WI38 (cell line): ENCODE results near the gene ZCCHC14.

Experiments
- H3K4me3 ChIP-seq: 2 replicates; pipeline ENCODE4 v1.5.1; 2011; ENCODE audit warnings: low read depth, mild to moderate bottlenecking, control low read depth, low read length
- CTCF ChIP-seq: IDR thresholded peaks from 2 replicates; pipeline ENCODE4 v1.5.1; 2012; ENCODE audit warnings: low read depth, mild to moderate bottlenecking, control low read depth, low read length

ZCCHC14 gene

GRCh38 chr16:87533061-87533460, 40.2 kb upstream of the ZCCHC14 start:
- TF ChIP-seq CTCF = no peak

DNA sequence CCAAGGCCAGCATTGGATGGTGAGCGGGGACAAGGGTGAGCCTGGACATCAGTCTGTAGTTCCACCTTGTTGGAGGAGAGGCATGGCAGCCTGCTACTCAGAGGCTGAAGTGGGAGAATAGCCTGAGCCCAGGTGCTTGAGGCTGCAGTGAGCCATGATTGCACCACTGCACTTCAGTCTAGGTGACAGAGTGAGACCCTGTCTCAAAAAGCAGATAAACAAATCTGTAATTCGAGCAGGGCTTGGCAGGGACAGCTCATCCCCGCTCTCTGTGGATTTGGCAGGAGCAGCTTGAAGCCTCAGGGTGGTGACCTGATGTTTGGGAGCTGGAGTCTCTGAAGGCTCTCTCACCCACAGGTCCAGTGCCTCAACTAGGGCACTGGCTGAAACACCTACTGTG, 38.6 kb upstream of the ZCCHC14 start:
- TF ChIP-seq CTCF = no peak
- no peak overlapping the region for H3K4me3 ChIP-seq

More at GRCh38 chr16:87533061-87533460, 40.2 kb upstream of the ZCCHC14 start:
- H3K4me3 ChIP-seq = no peak overlapping the region

DNA sequence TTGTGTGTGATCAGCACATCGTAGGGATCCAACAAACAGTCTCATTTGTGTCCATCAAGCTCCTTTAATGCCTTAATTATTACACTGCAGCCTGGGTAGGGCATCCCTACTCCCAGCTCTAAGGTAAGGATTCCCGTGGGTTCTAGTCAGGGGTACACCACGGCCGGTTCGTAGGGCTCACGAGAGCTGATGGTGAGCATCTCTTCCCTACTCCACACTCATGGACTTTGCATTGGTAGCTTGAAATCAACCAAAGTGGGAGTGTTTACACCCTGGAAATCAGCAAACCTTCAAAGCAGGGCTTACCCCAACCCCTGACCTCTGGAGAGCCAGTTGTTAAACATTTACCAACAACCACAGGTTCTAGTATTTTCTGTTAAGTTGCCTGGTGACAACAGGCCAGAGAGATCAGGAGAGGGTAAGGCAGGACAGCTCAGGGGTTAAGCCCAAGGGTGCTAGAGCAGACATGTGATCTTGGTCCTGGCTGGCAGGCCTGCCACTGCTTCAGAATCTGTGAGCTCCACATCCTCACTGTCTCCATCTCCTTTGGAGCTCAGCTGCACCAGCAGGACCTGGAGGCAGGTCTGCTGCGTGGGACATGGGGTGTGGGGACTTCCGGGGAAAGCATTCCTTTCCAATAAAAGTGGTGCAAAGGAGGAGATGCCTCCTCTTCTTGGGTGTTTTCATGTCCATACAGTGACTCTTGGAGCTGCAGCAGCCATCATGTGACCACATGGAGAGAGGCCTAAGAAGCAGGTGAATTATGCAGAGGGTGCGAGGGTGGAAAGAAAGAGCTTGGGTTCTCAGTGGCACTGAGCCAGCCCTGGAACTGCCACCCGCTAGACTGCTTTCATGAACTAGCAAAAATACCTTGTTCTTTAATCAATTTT, 36.1 kb upstream of the ZCCHC14 start:
- H3K4me3 ChIP-seq = no peak overlapping the region
- no peak for TF ChIP-seq CTCF

GRCh38 chr16:87527055-87527724, 34.4 kb upstream of the ZCCHC14 start:
- no peak overlapping the region for H3K4me3 ChIP-seq
- TF ChIP-seq CTCF = no peak

GRCh38 chr16:87526238-87526947, 33.6 kb upstream of the ZCCHC14 start:
- H3K4me3 ChIP-seq = no peak overlapping the region
- no peak for TF ChIP-seq CTCF

DNA sequence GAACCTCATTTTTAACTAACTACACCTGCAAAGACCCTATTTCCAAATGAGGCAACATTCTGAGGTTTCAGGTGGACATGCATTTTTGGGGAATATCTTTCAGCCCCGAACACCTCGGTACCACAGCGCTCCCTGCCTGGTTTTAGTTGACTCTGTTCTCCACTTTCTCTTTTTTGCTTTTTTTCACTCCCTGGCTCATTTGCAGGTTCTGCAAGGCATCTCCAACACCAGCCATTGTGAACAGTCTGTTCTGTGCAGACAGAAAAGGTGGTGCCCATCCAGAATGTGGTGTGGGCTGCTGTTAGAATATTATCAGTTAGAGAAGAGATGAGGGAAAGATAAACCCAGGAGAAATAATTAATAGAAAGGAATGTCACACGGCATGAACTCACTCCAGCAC, 32.5 kb upstream of the ZCCHC14 start:
- no peak overlapping the region for H3K4me3 ChIP-seq
- TF ChIP-seq CTCF = no peak
